ENCODE data around the gene ATOX1.

ATOX1 gene

DNA sequence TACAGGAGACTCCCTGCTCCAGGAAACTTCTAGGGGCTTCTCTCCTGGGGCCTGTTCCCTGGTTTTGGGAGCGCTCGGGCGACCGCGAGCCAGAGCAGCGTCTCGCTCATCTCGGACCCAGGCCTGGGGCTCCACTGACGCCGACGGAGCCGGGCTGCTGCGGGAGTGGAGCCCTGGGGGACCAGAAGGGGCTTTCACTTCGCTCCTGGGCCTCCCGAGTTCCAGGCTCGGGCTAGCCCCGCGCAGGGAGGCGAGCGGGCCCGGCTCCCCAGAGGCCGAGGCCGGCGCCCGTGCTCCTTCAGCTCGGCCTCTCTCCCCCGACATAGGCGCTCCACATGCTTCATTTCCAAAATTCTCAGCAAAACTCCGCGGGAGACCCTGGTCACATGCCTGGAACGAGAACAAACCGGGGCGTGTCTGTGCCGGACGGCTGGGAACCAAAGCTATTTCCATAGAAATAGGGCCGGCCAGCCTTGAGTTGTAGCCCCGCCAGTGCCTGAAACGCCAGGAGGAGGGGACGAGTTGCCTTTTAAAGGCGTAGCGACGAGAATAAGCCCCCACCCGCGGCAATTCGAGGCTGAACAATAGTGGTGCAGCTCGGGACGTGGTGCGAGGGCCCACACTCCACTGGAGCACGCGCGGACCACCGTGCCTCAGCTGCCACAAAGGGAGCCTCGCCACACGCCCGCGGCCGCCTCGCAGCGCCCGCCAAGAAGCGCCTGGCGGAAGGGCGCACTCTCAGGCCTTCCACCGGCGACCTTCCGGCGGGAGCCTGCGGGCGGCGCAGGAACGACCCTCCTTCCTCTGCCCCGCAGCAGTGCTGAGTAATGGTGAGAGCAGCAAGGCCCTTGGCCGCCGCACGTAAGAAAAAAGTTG is 12.2 kb upstream of the ATOX1 start:
- peak in 1 of 2 donors; percentile 57 for DNase-seq (ENCODE audit: low read depth in 2 of 2)

DNA sequence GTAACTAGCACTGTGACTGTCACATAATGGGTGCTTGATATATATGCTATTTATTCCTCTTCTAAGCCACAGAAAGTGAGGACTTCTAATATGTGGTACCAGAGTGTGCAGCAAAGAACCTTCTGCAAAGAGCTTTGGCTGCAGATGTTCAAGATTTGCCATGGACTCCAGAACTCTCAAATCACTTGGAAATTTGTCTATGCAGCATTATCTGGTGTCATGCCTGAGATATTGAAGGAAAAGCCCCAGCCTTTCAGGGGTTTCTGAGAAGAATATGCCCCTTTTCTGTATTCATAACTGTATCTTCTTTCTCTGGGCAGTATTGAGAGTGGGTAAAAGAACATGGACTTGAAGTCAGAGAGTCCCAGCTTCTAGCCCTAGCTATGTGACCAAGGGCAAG is 8.5 kb upstream of the ATOX1 start:
- DNase-seq (ENCODE audit: low read depth in 2 of 2) = no peak

DNA sequence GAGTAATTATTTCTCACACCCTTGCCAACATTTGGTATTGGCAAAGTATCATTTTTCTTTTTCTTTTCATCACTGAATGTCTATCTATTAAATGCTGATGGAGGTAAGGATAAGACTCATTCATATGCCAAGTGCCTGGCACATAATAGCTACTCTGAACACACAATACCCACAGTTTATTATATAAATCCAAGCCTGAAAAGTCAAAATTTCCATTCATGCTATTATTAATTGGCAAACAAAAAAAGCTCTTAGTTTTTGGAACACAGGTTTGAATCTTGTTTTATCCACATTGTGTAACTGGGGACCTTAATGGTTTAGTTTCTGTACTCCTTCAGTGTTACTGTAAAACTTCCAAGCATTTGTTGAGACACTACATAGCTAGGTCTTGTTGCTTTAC is 6.4 kb upstream of the ATOX1 start:
- no peak for DNase-seq (ENCODE audit: low read depth in 2 of 2)

GRCh38 chr5:151758141-151758429 is 346 bp downstream of the ATOX1 start:
- DNase-seq (ENCODE audit: low read depth in 2 of 2) = no peak

DNA sequence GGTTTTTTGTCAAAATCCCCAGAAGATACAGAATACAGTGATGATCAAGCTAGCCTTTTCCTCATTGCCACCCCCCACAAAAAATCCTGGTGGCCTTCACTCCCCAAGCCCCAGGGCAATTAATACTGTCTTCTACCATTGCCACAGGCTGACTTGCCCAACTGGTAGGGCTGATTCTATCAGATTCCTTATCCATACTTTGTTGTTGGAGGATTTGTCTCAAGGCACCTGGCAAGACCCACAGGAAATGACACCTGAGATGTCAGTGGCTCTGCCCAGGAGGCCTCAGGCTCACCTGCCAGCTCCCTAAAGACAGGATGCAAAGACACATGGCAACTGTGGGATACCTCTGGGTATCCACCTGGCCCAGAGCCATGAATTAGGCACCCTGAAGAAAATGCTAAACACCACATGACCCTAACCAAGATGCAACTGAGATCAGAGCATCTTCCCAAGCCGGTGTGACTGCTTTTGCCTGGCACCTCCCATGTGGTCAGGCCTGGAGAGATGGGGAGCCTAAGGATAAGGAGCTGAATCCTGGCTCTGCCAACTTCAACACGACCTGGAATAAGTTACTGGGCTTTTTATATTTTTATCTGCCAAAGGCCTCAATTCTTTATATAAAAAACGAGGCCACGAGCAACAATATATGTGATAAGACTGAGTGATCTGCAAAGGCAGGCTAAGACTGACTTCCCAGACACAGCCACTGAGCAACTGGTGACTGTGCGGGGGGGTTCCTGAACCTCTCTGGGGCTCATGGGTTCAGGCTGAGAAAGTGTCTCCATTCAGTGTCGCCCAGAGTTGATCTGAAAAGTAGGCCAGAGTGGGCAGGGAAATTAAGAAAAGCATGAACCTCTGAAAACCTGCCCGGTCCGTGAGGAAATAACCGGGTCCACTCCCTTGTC is 944 bp downstream of the ATOX1 start:
- DNase-seq (ENCODE audit: low read depth in 2 of 2) = no peak

DNA sequence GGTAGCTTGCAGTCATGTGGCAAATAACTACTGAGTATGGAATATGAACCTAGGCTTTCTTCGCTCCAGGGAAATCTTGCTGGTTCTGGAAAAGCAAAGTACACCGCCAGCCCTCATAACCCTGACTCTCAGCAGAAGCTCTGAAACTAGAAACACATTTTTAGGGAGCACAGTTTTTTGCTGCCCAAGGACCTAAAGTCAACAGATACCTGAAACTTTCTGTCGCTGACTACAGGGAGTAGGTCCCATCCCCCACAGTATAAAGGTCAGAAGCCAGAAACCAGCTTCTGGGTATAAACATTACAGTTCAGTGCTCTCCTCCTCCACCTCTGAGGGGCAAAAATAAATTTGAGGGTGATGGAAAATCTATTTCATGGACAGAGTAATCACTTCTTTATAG is 3.0 kb downstream of the ATOX1 start:
- no peak for DNase-seq (ENCODE audit: low read depth in 2 of 2)

DNA sequence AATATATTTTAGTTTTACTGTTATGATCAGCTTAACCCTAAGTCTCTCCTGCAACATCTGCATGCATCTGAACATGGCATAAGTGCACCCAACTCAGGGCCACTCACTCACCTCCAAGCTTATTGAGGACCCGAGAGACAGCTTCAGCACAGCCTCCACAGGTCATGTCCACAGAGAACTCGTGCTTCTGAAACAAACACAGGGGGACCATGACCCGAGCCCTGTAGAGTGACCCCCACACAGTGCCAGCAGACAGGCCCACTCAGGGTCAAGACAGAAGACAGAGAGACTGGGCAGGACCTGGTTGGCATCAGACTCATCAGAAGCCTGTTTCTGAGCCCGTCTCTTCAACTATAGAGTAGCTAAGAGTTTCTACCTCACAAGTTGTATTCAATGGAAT is 6.8 kb downstream of the ATOX1 start:
- no peak for DNase-seq (ENCODE audit: low read depth in 2 of 2)

- no peak for DNase-seq (ENCODE audit: low read depth in 2 of 2)
Observed at GRCh38 chr5:151751091-151751490, 7.3 kb downstream of the ATOX1 start.

DNA sequence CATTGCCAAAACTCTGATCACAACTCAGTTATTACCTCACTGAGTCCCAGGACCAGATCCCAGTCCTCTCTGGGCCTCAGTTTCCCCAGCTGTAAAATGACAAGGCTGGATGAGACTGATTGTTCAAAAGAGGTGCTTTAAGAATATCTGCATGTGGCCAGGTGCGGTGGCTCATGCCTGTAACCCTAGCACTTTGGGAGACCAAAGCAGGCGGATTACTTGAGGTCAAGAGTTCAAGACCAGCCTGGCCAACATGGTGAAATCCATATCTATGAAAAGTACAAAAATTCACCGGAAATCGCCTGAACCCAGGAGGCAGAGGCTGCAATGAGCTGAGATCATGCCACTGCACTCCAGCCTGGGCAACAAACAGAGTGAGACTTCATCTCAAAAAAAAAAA is 8.3 kb downstream of the ATOX1 start:
- no peak for DNase-seq (ENCODE audit: low read depth in 2 of 2)

DNA sequence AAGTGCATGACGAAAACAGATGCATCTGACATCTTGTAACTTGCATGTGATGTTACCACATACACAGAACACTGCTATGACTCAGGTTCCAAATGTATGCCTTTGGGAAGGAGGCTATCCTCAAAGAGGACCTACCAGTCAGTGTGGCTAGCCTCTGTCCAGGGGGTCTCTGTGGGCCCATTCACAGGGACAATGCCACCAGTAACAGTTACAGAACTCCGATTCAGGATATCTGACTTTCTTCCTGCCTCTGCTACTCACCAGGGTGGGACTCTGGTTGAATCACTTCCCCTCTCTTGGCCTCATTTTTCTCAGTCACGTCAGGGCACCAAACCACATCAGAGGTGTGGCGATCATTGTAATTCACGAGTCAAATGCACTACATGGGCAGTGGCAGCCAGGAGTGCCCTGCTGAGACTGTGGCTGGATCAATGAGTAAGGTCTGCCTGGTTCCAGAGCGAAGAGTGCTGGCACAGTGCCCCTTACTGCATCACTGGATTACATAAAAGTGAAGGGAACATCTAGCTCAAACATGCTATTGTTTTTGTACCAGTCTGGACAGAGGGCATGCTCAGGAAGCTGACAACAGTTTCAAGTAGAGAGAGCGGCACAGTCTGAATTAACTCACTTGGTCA is 13.2 kb downstream of the ATOX1 start:
- DNase-seq (ENCODE audit: low read depth in 2 of 2) = peak; percentile 34 to 36

DNA sequence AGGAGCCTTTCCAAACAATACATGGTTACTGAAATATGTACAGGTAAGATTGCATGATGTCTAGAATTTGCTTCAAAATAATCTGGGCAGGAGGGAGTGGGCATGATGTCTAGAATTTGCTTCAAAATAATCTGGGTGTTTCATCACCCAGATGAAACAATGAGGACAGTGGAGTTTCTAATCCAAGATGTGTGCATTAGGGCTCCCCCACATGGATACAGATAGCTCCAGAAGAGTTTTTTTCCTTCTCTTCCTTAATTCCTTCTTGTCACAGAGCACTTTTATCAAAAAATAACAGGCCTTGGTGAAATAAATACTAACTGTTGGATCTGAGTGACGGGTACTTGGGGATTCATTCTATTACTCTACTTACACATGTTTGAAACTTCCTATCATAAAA is 14.9 kb downstream of the ATOX1 start:
- no peak for DNase-seq (ENCODE audit: low read depth in 2 of 2)

- no peak for DNase-seq (ENCODE audit: low read depth in 2 of 2)
Observed at GRCh38 chr5:151742870-151743294, 15.5 kb downstream of the ATOX1 start.

DNA sequence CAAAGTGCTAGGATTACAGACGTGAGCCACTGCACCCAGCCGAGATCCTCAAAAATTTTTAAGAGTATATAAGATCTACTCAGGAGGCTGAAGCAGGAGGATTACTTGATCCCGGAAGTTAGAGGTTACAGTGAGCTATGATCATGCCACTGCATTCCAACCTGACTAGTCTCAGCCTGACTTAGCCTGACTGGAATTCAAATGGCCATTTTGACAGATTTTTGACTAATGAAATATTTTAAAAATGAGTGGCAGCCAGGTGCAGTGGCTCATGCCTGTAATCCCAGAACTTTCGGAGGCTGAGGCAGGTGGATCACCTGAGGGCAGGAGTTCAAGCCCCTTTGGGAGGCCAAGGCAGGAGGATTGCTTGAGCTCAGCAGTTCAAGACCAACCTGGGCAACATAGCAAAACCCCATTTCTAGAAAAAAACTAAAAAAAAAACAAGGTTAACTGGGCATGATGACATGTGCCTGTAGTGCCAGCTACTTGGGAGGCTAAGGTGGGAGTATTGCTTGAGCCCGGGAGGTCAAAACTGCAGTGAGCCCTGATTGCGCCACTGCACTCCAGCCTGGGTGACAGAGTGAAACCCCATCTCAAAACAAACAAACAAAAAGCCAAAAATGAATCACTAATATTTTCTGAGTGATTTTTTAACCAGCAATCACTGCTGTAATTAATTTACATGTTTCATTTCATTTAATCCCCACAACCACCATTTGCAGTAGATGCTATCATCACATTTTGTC is 16.6 kb downstream of the ATOX1 start:
- no peak for DNase-seq (ENCODE audit: low read depth in 2 of 2)

DNA sequence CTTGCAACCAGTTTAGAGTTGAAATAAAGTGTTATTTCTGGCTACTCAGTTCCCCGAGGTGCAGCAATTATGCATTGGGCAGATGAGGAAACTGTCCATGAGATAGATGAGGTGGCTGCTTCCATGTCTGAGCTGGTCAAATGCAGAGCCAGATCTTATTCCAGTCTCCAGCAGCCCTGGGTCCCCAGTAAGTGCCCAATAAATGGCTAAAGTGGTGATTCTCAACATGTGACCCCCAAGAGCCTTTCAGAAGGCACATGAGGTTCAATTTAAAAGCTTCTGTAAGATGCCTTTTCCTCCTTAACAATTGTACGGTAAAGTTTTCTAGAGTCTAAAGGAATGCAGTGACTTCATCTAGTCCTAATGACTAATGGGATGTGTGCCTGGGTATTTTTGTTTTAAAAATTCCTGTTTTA is 17.5 kb downstream of the ATOX1 start:
- DNase-seq (ENCODE audit: low read depth in 2 of 2) = no peak

- DNase-seq (ENCODE audit: low read depth in 2 of 2) = no peak
Observed at GRCh38 chr5:151740336-151740942, 18.0 kb downstream of the ATOX1 start.

- DNase-seq (ENCODE audit: low read depth in 2 of 2) = no peak
Observed at GRCh38 chr5:151739939-151740335, 18.5 kb downstream of the ATOX1 start.

DNA sequence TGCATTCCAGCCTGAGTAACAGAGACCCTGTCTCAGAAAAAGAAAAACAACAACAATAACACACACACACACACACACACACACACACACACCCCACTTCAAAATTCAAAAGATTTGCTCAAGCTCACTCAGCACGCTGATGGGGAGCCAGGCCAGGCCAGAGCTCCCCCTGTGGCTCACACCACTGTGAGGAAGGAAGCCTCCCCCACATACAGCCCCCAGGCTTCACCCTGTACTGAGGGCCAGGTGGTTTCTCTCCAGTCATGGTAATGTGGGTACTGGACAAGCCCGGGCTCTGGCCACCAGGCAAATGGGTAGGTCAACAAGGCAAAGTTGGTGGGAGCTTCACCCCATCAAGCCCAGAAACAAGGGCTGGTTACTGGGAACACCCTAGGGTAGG is 19.0 kb downstream of the ATOX1 start:
- DNase-seq (ENCODE audit: low read depth in 2 of 2) = no peak

GRCh38 chr5:151738125-151738848 is 20.1 kb downstream of the ATOX1 start:
- DNase-seq (ENCODE audit: low read depth in 2 of 2) = no peak

DNA sequence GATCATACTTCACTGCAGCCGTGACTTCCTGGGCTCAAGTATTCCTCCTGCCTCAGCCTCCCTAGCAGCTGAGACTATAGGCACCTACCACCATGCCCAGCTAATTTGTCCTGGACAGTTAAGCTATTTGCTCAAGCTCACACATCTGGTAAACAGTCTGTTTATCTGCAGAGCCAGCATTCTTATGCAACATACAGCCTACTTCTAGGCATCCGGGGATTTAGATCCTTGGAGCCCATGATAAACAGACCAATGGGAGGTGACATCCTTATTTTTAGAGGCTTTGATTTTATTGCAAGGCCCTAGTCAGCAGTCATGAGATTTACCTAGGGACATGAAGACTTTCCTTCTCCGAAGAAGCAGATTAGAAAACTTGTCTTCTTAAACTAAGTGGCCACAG is 21.0 kb downstream of the ATOX1 start:
- DNase-seq (ENCODE audit: low read depth in 2 of 2) = no peak

- no peak for DNase-seq (ENCODE audit: low read depth in 2 of 2)
Observed at GRCh38 chr5:151735646-151736045, 22.8 kb downstream of the ATOX1 start.

DNA sequence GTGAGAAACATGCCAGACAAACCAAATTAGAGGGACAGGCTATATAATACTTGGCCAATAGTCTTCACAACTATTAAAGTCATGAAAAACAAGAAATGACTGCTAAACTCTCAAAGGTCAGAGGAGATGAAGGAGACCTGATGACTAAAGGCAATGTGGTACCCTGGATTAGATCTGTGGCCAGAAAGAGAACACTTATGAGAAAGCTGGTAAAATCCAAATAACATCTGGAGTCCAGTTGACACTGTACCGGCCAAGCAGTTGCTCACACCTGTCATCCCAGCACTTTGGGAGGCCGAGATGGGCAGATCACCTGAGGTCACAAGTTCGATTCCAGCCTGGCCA is 24.4 kb downstream of the ATOX1 start:
- no peak for DNase-seq (ENCODE audit: low read depth in 2 of 2)

Data from stimulated activated CD8-positive, alpha-beta memory T cell treated with anti-CD3 and anti-CD28 coated beads, Interleukin-15, amount 100 ng/mL, for 48 hours (primary cell).